Ectodermal cell (in vitro differentiated cells): Measurements from ENCODE around the gene MLH3.

Experiments used
- H3K27ac ChIP-seq: 2 replicates; pipeline ENCODE4 v1.7.0; 2013; ENCODE audit warnings: mild to moderate bottlenecking, low read depth, low read length; ENCODE audit not compliant: insufficient read depth, poor library complexity, severe bottlenecking
- H3K27me3 ChIP-seq: 2 replicates; pipeline ENCODE4 v1.7.0; 2013; ENCODE audit warnings: mild to moderate bottlenecking, low read length; ENCODE audit not compliant: insufficient read depth, control insufficient read depth, poor library complexity, severe bottlenecking
- H3K36me3 ChIP-seq: one replicate; pipeline ENCODE4 v1.7.0; 2013; ENCODE audit warnings: low read length; ENCODE audit not compliant: control insufficient read depth, insufficient read depth
- H3K4me1 ChIP-seq: one replicate; pipeline ENCODE4 v1.7.0; 2013; ENCODE audit warnings: low read length; ENCODE audit not compliant: control insufficient read depth, insufficient read depth
- H3K4me3 ChIP-seq: 2 replicates; pipeline ENCODE4 v1.7.0; 2013; ENCODE audit warnings: low read depth, low read length, control low read depth; ENCODE audit not compliant: insufficient read depth
- H3K9me3 ChIP-seq: 2 replicates; pipeline ENCODE4 v1.7.0; 2013; ENCODE audit warnings: mild to moderate bottlenecking, low read length, moderate library complexity; ENCODE audit not compliant: control insufficient read depth
- WGBS, 2 experiments: methylation state at CpG; one replicate each; pipeline ENCODE4 v1.1.7; 2013; ENCODE audit warnings: missing lambda C conversion rate in 2 of 2; 5-methylcytosine and 5-hydroxymethylcytosine counted together

Gene MLH3

GRCh38 chr14:74980731-74981461 is 70.4 kb downstream of the MLH3 start:
- H3K36me3 ChIP-seq: no peaks in the 10 kb centered on the region
- H3K4me1 ChIP-seq: peaks cover 50% of the 10 kb centered on the region
- no peak overlapping the region for H3K4me3 ChIP-seq
- no peaks in the 10 kb centered on the region for H3K9me3 ChIP-seq
- H3K27me3 ChIP-seq: peaks cover 22% of the 10 kb centered on the region
- WGBS, 2 experiments: 31 to 32% methylated on average over 35 of the region's 35 CpGs
- no peak overlapping the region for H3K27ac ChIP-seq

GRCh38 chr14:74980398-74980730 is 70.9 kb downstream of the MLH3 start:
- WGBS, 2 experiments: 84 to 87% methylated on average over 4 of the region's 4 CpGs
- H3K4me3 ChIP-seq: no peak overlapping the region
- H3K9me3 ChIP-seq: no peaks in the 10 kb centered on the region
- peaks cover 50% of the 10 kb centered on the region for H3K4me1 ChIP-seq
- H3K27ac ChIP-seq: no peak overlapping the region
- H3K27me3 ChIP-seq: peaks cover 22% of the 10 kb centered on the region
- no peaks in the 10 kb centered on the region for H3K36me3 ChIP-seq

- H3K4me3 ChIP-seq: no peak overlapping the region
- no peak overlapping the region for H3K27ac ChIP-seq
- peaks cover 52% of the 10 kb centered on the region for H3K4me1 ChIP-seq
Observed at GRCh38 chr14:74979442-74980397, 71.5 kb downstream of the MLH3 start.

DNA sequence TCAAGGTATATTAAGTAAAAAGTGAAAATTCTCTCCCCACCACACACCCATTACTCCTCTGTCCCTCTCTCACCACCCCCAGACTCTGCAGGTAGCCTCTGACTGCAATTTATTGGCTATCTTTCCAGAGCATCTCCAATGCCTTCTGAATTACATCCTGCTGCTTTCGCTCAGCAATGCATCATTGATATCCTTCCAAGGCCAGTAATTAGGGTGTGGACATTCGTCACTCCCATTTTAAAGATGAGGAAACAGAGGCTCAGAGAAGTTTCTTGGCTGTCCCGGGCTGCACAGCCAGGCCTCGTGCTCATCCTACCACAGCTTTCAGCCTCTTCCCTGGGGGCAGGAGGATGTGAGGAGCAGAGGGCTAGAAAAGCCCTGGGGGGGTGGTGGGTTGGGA is 72.2 kb downstream of the MLH3 start:
- Histone ChIP-seq H3K4me1 (peaks cover 52% of the 10 kb centered on the region), H3K27ac (no peak overlapping the region)
- WGBS, 2 experiments: 78 to 84% methylated on average over 4 of the region's 4 CpGs

More at GRCh38 chr14:74979442-74980397, 71.5 kb downstream of the MLH3 start:
- Histone ChIP-seq H3K27me3 (peaks cover 22% of the 10 kb centered on the region), H3K36me3 (no peaks in the 10 kb centered on the region), H3K9me3 (no peaks in the 10 kb centered on the region)
- 60 to 68% methylated on average over 23 of the region's 23 CpGs for WGBS, 2 experiments

DNA sequence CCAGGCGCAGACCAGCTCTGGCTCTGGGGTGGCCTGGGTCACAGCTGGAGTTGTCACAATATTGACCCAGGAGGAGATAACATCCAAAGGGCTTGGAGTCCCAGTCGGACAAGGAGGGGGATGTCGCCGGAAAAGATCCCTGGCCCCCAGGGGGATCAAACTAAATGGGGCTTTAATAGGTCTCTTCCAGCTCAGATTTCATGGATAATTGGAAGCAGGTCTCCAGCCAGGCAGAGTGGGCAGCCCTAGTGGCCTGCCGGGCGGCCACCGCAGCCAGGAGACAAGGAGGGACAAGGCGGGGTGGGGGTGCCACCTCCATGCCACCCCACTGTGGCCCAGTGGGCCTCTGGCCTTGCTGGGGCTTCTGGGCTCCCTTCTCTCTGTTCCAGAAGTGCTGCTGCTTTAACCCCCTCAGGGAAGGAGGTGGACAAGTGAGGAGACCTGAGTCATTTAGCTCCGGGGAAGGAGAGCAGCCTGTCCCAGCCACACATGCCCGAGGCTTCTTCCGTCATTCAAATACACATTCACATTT is 72.8 kb downstream of the MLH3 start:
- Histone ChIP-seq H3K4me3 (no peak overlapping the region), H3K4me1 (peaks cover 57% of the 10 kb centered on the region), H3K27me3 (peaks cover 22% of the 10 kb centered on the region), H3K27ac (no peak overlapping the region), H3K9me3 (no peaks in the 10 kb centered on the region), H3K36me3 (no peaks in the 10 kb centered on the region)
- 39 to 47% methylated on average over 11 of the region's 11 CpGs for WGBS, 2 experiments

More for the DNA sequence above, 72.2 kb downstream of the MLH3 start:
- Histone ChIP-seq H3K27me3 (peaks cover 22% of the 10 kb centered on the region), H3K36me3 (no peaks in the 10 kb centered on the region), H3K9me3 (no peaks in the 10 kb centered on the region), H3K4me3 (no peak overlapping the region)

DNA sequence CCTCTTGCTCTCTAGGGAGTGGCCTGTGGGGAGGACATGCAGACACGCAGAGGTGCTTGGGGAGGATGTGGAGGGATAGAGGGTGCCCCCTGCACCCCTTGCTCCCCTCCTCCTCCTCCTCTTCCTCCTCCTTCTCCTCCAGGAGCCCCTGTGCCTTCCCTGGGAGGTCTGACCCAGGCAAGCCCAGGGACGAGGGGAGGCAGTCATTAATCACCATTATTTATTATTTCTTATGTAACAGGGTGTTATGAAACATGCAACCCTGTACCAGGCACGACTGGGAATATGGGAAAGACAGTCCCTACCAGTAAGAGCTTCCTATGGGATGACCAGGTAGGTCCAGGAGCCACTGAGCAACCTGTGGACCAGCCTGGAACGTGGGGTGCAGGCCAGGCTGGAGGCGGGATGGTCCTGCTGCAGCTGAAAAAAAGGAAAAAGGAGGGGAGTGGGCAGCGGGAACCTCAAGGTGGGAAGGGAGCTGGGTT is 73.3 kb downstream of the MLH3 start:
- no peaks in the 10 kb centered on the region for H3K36me3 ChIP-seq
- H3K27me3 ChIP-seq: peaks cover 22% of the 10 kb centered on the region
- H3K4me3 ChIP-seq: no peak overlapping the region
- WGBS, 2 experiments: 73 to 77% methylated on average over 4 of the region's 6 CpGs
- no peak overlapping the region for H3K27ac ChIP-seq
- H3K9me3 ChIP-seq: no peaks in the 10 kb centered on the region
- peaks cover 63% of the 10 kb centered on the region for H3K4me1 ChIP-seq

GRCh38 chr14:74977164-74977900 is 73.9 kb downstream of the MLH3 start:
- no peak overlapping the region for H3K27ac ChIP-seq
- H3K4me1 ChIP-seq: peaks cover 63% of the 10 kb centered on the region
- no peaks in the 10 kb centered on the region for H3K9me3 ChIP-seq
- H3K27me3 ChIP-seq: peaks cover 20% of the 10 kb centered on the region
- H3K36me3 ChIP-seq: no peaks in the 10 kb centered on the region
- 93 to 95% methylated on average over 12 of the region's 12 CpGs for WGBS, 2 experiments
- H3K4me3 ChIP-seq: no peak overlapping the region

DNA sequence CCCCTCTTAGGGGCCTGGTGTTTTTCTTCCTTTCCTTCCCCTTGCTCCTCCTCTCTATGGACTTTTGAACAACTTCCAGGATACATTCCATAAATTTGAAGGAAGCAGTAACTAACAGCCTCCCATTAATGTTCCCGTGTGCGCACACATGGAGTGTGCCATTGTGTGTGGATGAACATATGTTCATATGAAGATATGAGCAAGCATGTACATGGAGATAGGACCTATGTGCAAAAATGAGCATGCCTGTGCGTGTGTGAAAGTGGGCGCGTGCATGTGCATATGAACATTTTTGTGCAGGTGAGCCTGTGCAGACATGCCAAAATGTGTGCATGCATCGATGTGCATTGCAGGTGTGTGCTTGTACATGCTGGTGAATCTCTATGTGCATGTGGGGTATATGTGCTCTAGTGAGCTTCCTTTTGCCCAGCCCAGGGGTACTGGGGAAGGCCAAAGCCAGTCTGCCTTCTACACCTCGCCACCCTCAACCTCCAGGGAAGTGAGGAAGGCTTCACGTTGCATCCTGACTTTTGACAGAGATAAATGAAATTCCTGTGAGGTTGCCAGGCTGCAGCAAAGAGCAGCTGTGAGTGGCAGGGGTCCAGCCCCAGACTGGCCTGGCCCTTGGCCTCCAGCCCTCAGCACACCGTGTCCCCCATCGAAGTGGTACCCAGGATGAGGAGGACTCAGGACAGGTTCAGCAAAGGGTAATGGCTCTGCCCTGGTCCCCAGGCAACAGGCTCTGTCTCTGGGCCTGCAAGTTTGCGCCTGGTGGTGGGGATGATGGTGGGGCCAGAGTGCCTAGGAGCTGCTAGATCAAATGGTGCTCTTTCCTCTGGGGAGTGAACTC is 74.8 kb downstream of the MLH3 start:
- Histone ChIP-seq H3K27ac (no peak overlapping the region), H3K4me3 (no peak overlapping the region), H3K4me1 (peaks cover 61% of the 10 kb centered on the region), H3K36me3 (no peaks in the 10 kb centered on the region), H3K27me3 (peaks cover 12% of the 10 kb centered on the region), H3K9me3 (no peaks in the 10 kb centered on the region)
- 90 to 93% methylated on average over 11 of the region's 11 CpGs for WGBS, 2 experiments
